Parathyroid adenoma (tissue), 2 donors: ENCODE results near the gene SLC12A6.
"Not testable (repeated sequence)": the region's sequence is repeated elsewhere in the genome, so short reads cannot be mapped to it uniquely, and the experiment has no call there.

ENCODE experiments used
- H2AFZ ChIP-seq: fragments of 300-600 bp; sonication (generic); one replicate; pipeline ENCODE4 v1.7.0; 2017; ENCODE audit warnings: antibody characterized with exemption, mild to moderate bottlenecking
- H3K27ac ChIP-seq: fragments of 300-600 bp; sonication (generic); one replicate; pipeline ENCODE4 v1.7.0; 2017
- H3K27me3 ChIP-seq: fragments of 300-600 bp; sonication (generic); one replicate; pipeline ENCODE4 v1.7.0; 2017; ENCODE audit warnings: low read length; ENCODE audit not compliant: control insufficient read depth, insufficient read depth
- H3K36me3 ChIP-seq: fragments of 300-600 bp; sonication (generic); one replicate; pipeline ENCODE4 v1.7.0; 2017; ENCODE audit warnings: low read length; ENCODE audit not compliant: control insufficient read depth, insufficient read depth
- H3K4me1 ChIP-seq: fragments of 300-600 bp; sonication (generic); one replicate; pipeline ENCODE4 v1.7.0; 2017; ENCODE audit warnings: control low read depth
- H3K4me2 ChIP-seq: fragments of 300-600 bp; sonication (generic); one replicate; pipeline ENCODE4 v1.7.0; 2017; ENCODE audit warnings: low read length
- H3K4me3 ChIP-seq: fragments of 300-600 bp; sonication (generic); one replicate; pipeline ENCODE4 v1.7.0; 2017; ENCODE audit warnings: low read depth, low read length
- H3K79me2 ChIP-seq: fragments of 300-600 bp; sonication (generic); one replicate; pipeline ENCODE4 v1.7.0; 2017; ENCODE audit warnings: control low read depth
- H3K9ac ChIP-seq: fragments of 300-600 bp; sonication (generic); one replicate; pipeline ENCODE4 v1.7.0; 2017; ENCODE audit warnings: mild to moderate bottlenecking
- H3K9me3 ChIP-seq: fragments of 300-600 bp; sonication (generic); one replicate; pipeline ENCODE4 v1.7.0; 2017; ENCODE audit warnings: low read length; ENCODE audit not compliant: control insufficient read depth
- TF ChIP-seq, protein P1 (sequence below): fragments of 300-600 bp; sonication (generic); IDR thresholded peaks from one replicate; pipeline ENCODE4 v1.7.0; 2017; ENCODE audit warnings: antibody characterized with exemption, mild to moderate bottlenecking
- donor health status: primary hyperparathyroidism.

SLC12A6 gene

GRCh38 chr15:34337557-34338306 lies at the start of gene SLC12A6:
Gene SLC12A6, minus strand, starts transcription at chr15:34337781. Its CDS starts 1,101 bp downstream, at chr15:34336680.
- Histone ChIP-seq H3K9me3 (no peaks in the 10 kb centered on the region), H2AFZ (peak within 1 kb of the TSS; percentile 91), H3K27ac (peak within 1 kb of the TSS; percentile 61), H3K27me3 (no peaks in the 10 kb centered on the region), H3K79me2 (no peaks in the 10 kb centered on the region), H3K4me3 (peak within 1 kb of the TSS; percentile 76), H3K9ac (no peak within 1 kb of the TSS), H3K4me1 (no peaks in the 10 kb centered on the region), H3K36me3 (no peaks in the 10 kb centered on the region), H3K4me2 (peak within 1 kb of the TSS; percentile 86)
- TF ChIP-seq, protein P1, sequence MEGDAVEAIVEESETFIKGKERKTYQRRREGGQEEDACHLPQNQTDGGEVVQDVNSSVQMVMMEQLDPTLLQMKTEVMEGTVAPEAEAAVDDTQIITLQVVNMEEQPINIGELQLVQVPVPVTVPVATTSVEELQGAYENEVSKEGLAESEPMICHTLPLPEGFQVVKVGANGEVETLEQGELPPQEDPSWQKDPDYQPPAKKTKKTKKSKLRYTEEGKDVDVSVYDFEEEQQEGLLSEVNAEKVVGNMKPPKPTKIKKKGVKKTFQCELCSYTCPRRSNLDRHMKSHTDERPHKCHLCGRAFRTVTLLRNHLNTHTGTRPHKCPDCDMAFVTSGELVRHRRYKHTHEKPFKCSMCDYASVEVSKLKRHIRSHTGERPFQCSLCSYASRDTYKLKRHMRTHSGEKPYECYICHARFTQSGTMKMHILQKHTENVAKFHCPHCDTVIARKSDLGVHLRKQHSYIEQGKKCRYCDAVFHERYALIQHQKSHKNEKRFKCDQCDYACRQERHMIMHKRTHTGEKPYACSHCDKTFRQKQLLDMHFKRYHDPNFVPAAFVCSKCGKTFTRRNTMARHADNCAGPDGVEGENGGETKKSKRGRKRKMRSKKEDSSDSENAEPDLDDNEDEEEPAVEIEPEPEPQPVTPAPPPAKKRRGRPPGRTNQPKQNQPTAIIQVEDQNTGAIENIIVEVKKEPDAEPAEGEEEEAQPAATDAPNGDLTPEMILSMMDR = no peak

DNA sequence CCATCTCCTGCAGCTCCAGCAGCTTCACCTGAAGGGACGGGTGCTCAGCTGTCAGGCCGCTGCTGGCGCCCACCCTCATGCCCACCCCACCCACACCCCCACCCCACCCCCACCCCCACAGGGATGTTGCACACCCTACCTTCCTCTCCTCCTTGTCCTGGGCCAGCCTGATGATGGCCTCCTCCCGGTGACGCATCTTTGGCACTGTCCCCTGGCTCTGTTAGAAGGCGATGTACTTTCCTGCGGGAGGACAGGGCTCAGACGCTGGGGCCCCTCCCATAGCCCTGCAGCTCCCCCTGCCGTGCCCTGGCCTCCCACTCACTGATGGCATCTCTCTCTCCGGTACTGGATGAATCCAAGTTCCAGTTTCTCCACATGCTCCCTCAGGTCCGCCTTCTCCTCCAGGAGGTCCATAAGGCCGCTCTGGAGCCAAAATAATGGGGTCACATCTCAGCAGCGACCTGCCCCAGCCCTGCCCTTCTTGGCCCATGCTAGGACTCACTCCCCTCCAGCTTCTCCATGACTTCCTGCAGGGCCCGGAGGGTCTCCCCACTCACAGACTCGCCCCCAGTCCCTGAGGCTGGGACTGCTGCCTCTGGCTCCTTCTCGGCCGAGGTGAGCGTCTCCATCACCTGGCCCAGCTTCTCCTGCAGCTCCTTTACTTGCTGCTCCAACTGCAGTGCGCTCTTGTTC lies 44.4 kb upstream of the SLC12A6 start:
- not testable (repeated sequence) for H3K4me2 ChIP-seq, H3K36me3 ChIP-seq, H3K9me3 ChIP-seq, H2AFZ ChIP-seq, H3K79me2 ChIP-seq, H3K9ac ChIP-seq, H3K27me3 ChIP-seq, H3K27ac ChIP-seq, H3K4me3 ChIP-seq, H3K4me1 ChIP-seq

- not testable (repeated sequence) for H3K9ac ChIP-seq, H3K36me3 ChIP-seq, H3K4me2 ChIP-seq, H3K9me3 ChIP-seq, H3K79me2 ChIP-seq, H3K27ac ChIP-seq, H3K4me3 ChIP-seq, H3K4me1 ChIP-seq, H3K27me3 ChIP-seq, H2AFZ ChIP-seq
Observed at GRCh38 chr15:34380491-34380890, 42.9 kb upstream of the SLC12A6 start.

- H3K9me3 ChIP-seq = no peaks in the 10 kb centered on the region
- no peak overlapping the region for H3K27ac ChIP-seq
- H2AFZ ChIP-seq = no peak overlapping the region
- H3K4me2 ChIP-seq = no peak overlapping the region
- H3K27me3 ChIP-seq = no peaks in the 10 kb centered on the region
- no peaks in the 10 kb centered on the region for H3K36me3 ChIP-seq
- H3K9ac ChIP-seq = no peak overlapping the region
- TF ChIP-seq, protein P1 = no peak
- H3K4me3 ChIP-seq = no peak overlapping the region
- no peaks in the 10 kb centered on the region for H3K4me1 ChIP-seq
- H3K79me2 ChIP-seq = no peaks in the 10 kb centered on the region
Observed at GRCh38 chr15:34376856-34377255, 39.3 kb upstream of the SLC12A6 start.

DNA sequence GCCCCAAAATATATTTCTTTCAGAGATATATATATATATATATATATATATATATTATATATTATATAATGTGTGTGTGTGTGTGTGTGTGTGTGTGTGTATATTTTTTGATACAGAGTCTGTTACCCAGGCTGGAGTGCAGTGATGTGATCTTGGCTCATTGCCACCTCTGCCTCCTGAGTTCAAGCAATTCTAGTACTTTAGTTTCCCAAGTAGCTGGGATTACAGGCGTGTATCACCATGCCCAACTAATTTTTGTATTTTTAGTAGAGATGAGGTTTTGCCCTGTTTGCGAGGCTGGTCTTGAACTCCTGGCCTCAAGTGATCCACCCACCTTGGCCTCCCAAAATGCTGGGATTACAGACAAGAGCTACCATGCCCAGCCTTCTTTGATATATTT lies 38.0 kb upstream of the SLC12A6 start:
- H3K27ac ChIP-seq, H3K9me3 ChIP-seq, H3K27me3 ChIP-seq, H3K4me1 ChIP-seq, H3K4me2 ChIP-seq, H3K36me3 ChIP-seq, H3K4me3 ChIP-seq, H3K9ac ChIP-seq, H3K79me2 ChIP-seq, H2AFZ ChIP-seq: not testable (repeated sequence)

DNA sequence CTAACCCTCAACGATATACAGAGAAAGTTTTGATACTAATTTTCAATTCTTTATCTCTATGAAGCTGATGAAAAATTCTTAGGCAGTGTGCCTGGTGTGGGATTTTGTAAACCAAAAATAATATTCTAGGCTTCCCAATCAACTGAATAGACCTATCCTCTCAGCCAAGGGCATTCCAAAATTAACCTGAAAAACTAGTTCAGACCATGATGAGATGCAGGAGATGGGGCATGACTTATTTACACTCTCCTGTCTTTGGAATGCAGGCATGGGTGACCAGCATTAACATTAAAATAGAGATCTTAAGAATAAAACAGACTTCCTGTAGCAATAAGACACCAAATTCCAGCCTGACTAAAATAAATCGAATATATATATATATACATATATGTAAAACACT lies 37.2 kb upstream of the SLC12A6 start:
- Histone ChIP-seq H3K4me1 (no peaks in the 10 kb centered on the region), H3K4me2 (no peak overlapping the region), H3K27me3 (no peaks in the 10 kb centered on the region), H3K36me3 (no peaks in the 10 kb centered on the region), H3K9me3 (no peaks in the 10 kb centered on the region), H3K9ac (no peak overlapping the region), H3K27ac (no peak overlapping the region), H2AFZ (no peak overlapping the region), H3K79me2 (no peaks in the 10 kb centered on the region), H3K4me3 (no peak overlapping the region)
- TF ChIP-seq, protein P1 = no peak
